G401 (cell line): ENCODE measurements around the gene MT2A. TPM values are rescaled to one million over a fixed set of nuclear protein-coding genes. Genes with fewer than 3 reads are reported as not detected.

Experiments used
- DNase-seq: peaks from one replicate; pipeline ENCODE4 v3.0.0-alpha.2; 2015; ENCODE audit warnings: low spot score
- in situ Hi-C: cut with HindIII; loops from 2 replicates; pipeline ENCODE4 v1.10.0; 2016; ENCODE audit warnings: low sequenced_read_pairs, mixed read lengths
- total RNA-seq: library from RNA; depleted of rRNA; stranded (reverse); fragments of >200 nt; shearing (Covaris generic); gene quantifications from 2 replicates; pipeline ENCODE4 v1.2.3, GENCODE V29; 2014; rRNA removed

Gene MT2A
- total RNA-seq, 1 experiment from 2014 or later = not detected

GRCh38 chr16:56652600-56652999 lies 44.2 kb downstream of the MT2A start:
- DNase-seq = no peak
- in situ Hi-C loops = loop anchor here (5.0 kb wide), 1 partner anchor 40 kb away; no protein-coding TSS in a partner anchor

- in situ Hi-C loops = loop anchor here (5.0 kb wide), 1 partner anchor 41 kb away; no protein-coding TSS in a partner anchor
- DNase-seq = no peak
Measured at GRCh38 chr16:56653218-56653617, 44.8 kb downstream of the MT2A start.

- DNase-seq = peak; percentile 91
Measured at GRCh38 chr16:56657555-56658326, 49.4 kb downstream of the MT2A start, which contains the start of gene MT1F. MT1F (plus strand) TSS chr16:56657959; CDS start chr16:56658059, 100 bp downstream.

GRCh38 chr16:56658327-56658875 lies 50.0 kb downstream of the MT2A start:
- in situ Hi-C loops = no loop called here
- DNase-seq = no peak

More at GRCh38 chr16:56657555-56658326, 49.4 kb downstream of the MT2A start, which contains the start of gene MT1F:
- in situ Hi-C loops = no loop called here

Other genes with a start within 250 kb of the MT2A start
- gene AMFR, start 183.0 kb upstream of the MT2A start, total RNA-seq = 77.0 and 94.4 TPM in 2 replicates
- gene NUDT21, start 157.3 kb upstream of the MT2A start, total RNA-seq = 106 and 165 TPM in 2 replicates
- 69.8 and 82.3 TPM in 2 replicates for gene OGFOD1, start 157.0 kb upstream of the MT2A start, total RNA-seq
- 72.5 and 83.8 TPM in 2 replicates for gene BBS2, start 88.6 kb upstream of the MT2A start, total RNA-seq
- not detected in 2 replicates for gene MT4, start 43.5 kb upstream of the MT2A start, total RNA-seq
- not detected in 2 replicates for gene MT3, start 19.1 kb upstream of the MT2A start, total RNA-seq
- not detected in 2 replicates for gene MT1E, start 17.2 kb downstream of the MT2A start, total RNA-seq
- gene MT1M, start 24.1 kb downstream of the MT2A start, total RNA-seq = not detected in 2 replicates
- gene MT1A, start 30.1 kb downstream of the MT2A start, total RNA-seq = not detected in 2 replicates
- not detected in 2 replicates for gene MT1B, start 43.3 kb downstream of the MT2A start, total RNA-seq
- gene MT1F, start 49.4 kb downstream of the MT2A start, total RNA-seq = not detected in 2 replicates
- gene MT1G, start 59.5 kb downstream of the MT2A start, total RNA-seq = not detected in 2 replicates
- gene MT1H, start 61.2 kb downstream of the MT2A start, total RNA-seq = not detected in 2 replicates
- 0.80 TPM in 1 of 2 replicates, not detected in the other for gene MT1X, start 73.9 kb downstream of the MT2A start, total RNA-seq
- 112 and 136 TPM in 2 replicates for gene NUP93, start 121.5 kb downstream of the MT2A start, total RNA-seq